GM23248 (cell line): Measurements from ENCODE around the gene EFCC1.

ENCODE experiments used
- EZH2 ChIP-seq: fragments of 200-600 bp; sonication (generic); IDR thresholded peaks from 2 replicates; pipeline ENCODE4 v1.6.1; 2018; ENCODE audit warnings: antibody characterized with exemption, mild to moderate bottlenecking; ENCODE audit not compliant: insufficient read depth, poor library complexity, severe bottlenecking
- EZH2phosphoT487 ChIP-seq: fragments of 200-600 bp; sonication (generic); IDR thresholded peaks from 2 replicates; pipeline ENCODE4 v1.6.1; 2018; ENCODE audit warnings: antibody characterized with exemption, moderate library complexity, mild to moderate bottlenecking, low read depth; ENCODE audit not compliant: insufficient read depth

- TF ChIP-seq EZH2 (no peak), EZH2phosphoT487 (no peak)
Measured at GRCh38 chr3:129046732-129047552, 45.8 kb downstream of the EFCC1 start.
